Fibroblast of skin of back (primary cell): ENCODE results near the gene ALDH3B2.
"Not testable (repeated sequence)": the region's sequence is repeated elsewhere in the genome, so short reads cannot be mapped to it uniquely, and the experiment has no call there.

Experiments used
- DNase-seq: peaks from one replicate; pipeline ENCODE4 v3.0.0-alpha.2; 2013

The ALDH3B2 gene

DNA sequence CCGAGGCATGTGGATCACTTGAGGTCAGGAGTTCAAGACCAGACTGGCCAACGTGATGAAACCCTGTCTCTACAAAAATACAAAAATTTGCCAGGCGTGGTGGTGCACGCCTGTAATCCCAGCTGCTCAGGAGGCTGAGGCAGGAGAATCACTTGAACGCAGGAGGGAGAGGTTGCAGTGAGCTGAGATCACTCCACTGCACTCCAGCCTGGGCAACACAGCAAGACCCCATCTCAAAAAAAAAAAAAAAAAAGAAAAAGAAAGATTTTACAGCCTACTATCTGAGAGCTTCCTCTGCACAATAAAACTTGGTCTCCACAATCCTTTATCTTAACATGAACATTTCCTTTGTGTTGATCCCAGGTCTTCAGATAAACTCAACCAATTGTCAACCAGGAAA, 13.7 kb downstream of the ALDH3B2 start:
- DNase-seq = not testable (repeated sequence)

DNA sequence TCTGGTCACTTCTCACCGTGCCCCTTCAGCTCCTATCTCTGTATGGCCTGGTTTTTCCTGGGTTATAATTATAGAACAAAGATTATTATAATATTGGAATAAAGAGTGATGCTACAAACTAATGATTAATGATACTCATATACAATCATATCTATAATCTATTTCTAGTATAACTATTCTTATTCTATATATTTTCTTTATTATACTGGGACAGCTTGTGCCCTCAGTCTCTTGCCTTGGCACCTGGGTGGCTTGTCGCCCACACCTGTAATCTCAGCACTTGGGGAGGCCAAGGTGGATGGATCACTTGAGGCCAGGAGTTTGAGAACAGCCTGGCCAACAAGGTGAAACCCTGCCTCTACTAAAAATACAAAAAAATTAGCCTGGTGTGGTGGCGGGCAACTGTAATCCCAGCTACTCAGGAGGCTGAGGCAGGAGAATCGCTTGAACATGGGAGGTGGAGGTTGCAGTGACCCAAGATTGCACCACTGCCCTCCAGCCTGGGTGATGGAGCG, 14.7 kb downstream of the ALDH3B2 start:
- not testable (repeated sequence) for DNase-seq

GRCh38 chr11:67657300-67657699, 17.1 kb downstream of the ALDH3B2 start:
- no peak for DNase-seq

DNA sequence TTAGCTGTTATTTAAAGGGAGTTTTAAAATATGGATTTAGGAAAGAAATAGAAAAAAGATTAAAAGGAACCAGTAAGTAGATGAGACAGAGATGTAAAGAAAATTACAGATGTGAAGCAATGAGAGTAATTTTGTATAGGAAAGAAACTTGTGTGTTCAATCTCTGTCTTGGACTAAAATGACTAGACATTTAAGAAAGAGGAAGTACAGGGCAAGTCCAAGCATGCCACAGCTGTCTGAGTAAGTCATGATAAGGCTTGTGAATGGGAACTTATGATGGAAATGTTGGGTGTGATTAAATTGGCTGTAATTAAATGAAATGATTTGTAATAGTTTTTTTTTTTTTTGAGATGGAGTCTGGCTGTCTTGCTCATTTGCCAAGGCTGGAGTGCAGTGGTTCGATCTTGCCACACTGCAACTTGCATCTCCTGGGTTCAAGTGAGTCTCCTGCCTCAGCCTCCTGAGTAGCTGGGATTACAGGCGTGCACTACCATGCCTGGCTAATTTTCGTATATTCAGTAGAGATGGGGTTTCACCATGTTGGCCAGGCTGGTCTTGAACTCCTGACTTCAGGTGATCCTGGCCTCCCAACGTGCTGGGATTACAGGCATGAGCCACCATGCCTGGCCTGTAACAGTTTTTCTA, 18.0 kb downstream of the ALDH3B2 start:
- no peak for DNase-seq

DNA sequence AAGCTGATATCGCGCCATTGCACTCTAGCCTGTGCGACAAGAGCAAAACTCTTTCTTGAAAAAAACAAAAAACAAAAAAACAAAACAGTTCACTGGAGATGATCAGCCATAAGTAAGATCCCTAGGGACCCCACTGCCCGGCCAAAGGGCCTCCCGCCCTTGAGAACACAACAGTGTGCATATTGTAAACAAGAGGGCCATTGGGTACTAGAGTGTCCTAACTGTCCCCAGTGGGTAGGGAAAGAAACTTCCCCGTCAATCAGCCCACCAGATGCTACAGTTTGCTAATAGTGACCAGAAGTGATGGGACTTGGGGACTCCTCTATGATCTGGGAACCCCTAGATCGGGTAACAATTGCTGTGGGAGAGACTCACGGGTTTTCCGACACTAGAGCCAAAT, 20.2 kb downstream of the ALDH3B2 start:
- no peak for DNase-seq

- no peak for DNase-seq
These were observed 21.2 kb downstream of the ALDH3B2 start for GRCh38 chr11:67652965-67653845.

DNA sequence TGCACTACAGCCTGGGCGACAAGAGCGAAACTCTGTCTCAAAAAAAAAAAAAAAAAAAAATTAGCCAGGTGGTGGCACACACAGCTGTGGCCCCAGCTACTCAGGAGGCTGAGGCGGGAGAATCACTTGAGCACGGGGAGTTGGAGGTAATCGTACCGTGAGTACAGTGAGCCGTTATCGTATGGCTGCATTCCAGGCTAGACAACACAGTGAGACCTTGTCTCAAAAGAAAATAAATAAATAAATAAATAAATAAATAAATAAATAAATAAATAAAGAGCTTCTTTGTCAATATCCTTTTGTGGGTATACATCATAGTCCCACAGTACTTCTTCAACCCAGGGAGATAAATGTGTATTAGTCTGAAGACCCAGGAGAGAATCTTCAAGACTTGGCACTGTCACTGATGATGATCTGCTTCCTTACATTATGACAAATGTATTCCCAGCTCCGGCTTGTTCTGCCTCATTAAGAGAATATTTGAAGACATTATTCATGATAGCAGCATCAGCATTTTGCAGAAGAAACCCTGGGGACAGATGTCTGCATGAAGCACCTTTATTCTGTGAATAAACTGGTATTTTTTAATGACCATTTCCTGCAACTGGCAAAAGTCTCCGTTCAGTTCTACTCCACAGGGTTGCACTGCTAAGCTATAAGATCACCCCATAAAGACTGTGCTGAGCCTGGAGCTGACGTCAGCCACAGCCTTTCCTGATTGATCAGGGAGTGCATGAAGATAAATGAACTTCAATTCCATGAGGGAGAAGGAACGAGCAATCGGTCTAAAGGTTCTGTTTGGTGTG, 22.2 kb downstream of the ALDH3B2 start:
- DNase-seq = no peak

- DNase-seq = no peak
These were observed 24.6 kb downstream of the ALDH3B2 start for GRCh38 chr11:67649634-67650510.

GRCh38 chr11:67648796-67649613, 25.4 kb downstream of the ALDH3B2 start:
- DNase-seq = no peak

- no peak for DNase-seq
These were observed 26.2 kb downstream of the ALDH3B2 start for GRCh38 chr11:67648140-67648795.

GRCh38 chr11:67647471-67647870, 27.0 kb downstream of the ALDH3B2 start:
- no peak for DNase-seq

- DNase-seq = no peak
These were observed 27.7 kb downstream of the ALDH3B2 start for GRCh38 chr11:67646535-67647336.

GRCh38 chr11:67645521-67646461, 28.6 kb downstream of the ALDH3B2 start:
- no peak for DNase-seq

GRCh38 chr11:67644472-67645418, 29.7 kb downstream of the ALDH3B2 start:
- no peak for DNase-seq

DNA sequence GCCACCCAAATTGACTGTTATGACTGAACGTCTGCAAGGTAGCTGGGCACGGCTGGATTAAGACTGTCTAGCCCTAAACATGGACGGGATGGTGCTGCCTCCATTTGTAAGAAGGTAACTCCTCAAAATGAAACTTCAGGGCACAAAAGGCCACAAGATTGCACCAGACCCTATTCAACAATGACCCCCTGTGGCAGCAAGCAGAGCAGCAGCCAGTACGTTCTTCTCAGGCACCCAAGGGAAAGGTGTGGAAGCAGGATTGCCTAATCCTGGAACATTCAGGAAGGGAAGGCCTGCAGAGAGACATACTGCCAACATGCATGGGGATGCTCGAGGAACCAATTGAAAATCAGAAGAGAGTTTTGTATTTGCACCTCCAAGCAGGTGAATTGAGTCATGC, 30.4 kb downstream of the ALDH3B2 start:
- no peak for DNase-seq

DNA sequence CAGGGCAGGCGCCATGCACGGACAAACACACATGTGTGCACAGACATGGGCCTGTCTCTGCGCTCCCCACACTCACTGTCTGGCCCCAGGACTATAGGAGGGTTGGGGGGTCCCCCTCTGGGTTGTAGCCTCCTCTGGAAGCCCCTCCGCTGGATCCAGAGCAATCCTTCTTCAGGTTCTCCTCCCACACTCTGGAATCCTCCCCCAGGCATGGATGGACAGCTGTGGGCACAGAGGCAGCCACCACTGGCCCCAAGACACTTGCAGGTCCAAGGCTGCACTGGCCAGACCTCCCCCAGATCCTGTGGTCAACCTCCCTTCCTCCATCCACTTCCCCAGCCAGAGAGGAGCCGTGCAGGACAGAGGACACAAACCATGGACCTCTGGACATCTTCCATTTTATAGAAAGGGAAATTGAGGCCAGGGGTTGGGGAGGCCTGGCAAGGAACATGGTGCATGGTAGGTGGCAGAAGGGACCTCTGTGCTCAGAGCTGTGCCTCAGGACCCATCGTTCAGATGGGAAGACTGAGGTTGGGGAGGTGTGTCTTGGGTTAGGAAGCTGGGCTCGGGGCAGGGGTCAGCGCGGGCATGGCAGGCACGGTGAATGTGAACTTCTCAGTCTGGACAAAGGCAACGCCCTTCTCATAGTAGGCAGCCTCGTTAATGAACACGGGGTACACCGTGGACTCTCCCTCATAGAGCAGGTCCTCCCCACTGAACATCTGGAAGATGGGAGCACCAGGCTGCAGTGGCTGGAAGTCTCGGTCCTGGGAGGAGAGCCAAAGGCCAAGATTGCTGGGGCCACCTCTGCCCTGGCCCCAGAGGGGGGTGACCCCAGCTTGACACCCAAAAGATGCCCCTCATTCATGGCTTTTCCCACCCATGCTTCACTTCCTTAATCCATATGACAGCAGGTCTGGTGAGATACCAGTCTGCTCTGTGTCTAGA, 32.0 kb downstream of the ALDH3B2 start:
- no peak for DNase-seq
